ENCODE measurements around the gene RASSF5. TPM values are rescaled to one million over a fixed set of nuclear protein-coding genes. Genes with fewer than 3 reads are reported as not detected.
A peak's percentile ranks its signal among the peaks of the same experiment; 100 is the strongest.

RASSF5 gene
- total and polyA plus RNA-seq, 12 donors = 0.90 to 26.0 (median 6.4) TPM

- 86 to 89% methylated on average over 3 of the region's 3 CpGs for WGBS, 2 donors
- Histone ChIP-seq H3K4me3 (no peak overlapping the region), H3K27me3 (no peaks in the 10 kb centered on the region), H3K36me3 (no peaks in the 10 kb centered on the region), H3K27ac (peak overlapping the region in 2 of 10 donors; percentile 79 to 100), H3K9me3 (no peaks in the 10 kb centered on the region), H3K4me1 (peaks cover 4 to 55% (median 39%) of the 10 kb centered on the region in 9 donors)
- intact Hi-C loops (cut with DNase I) = no loop called here
- TF ChIP-seq CTCF (IDR thresholded peaks at IDR 0.05) = no peak
- no peak for ATAC-seq
- no peak for DNase-seq
Measured at GRCh38 chr1:206554211-206554610, 46.9 kb downstream of the RASSF5 start.

- no peak overlapping the region for H3K4me3 ChIP-seq
- no peaks in the 10 kb centered on the region for H3K9me3 ChIP-seq
- H3K27ac ChIP-seq = peak overlapping the region in 8 of 10 donors; percentile 26 to 100 (median 66)
- H3K4me1 ChIP-seq = peaks cover 9 to 62% (median 45%) of the 10 kb centered on the region in 9 donors
- intact Hi-C loops (cut with DNase I) = no loop called here
- ATAC-seq (no peak), DNase-seq (no peak)
- no peak for TF ChIP-seq CTCF (IDR thresholded peaks at IDR 0.05)
- H3K36me3 ChIP-seq = no peaks in the 10 kb centered on the region
- 61 to 76% methylated on average over 1 of the region's 1 CpG for WGBS, 2 donors
- H3K27me3 ChIP-seq = no peaks in the 10 kb centered on the region
Measured at GRCh38 chr1:206554701-206555472, 47.6 kb downstream of the RASSF5 start.

- peak overlapping the region in 9 of 10 donors; percentile 26 to 100 (median 65) for H3K27ac ChIP-seq
- H3K9me3 ChIP-seq = no peaks in the 10 kb centered on the region
- H3K27me3 ChIP-seq = no peaks in the 10 kb centered on the region
- peak; percentile 39 to 72 (median 54) for ATAC-seq
- H3K4me1 ChIP-seq = peaks cover 12 to 68% (median 51%) of the 10 kb centered on the region in 9 donors
- peak; percentile 32 to 50 for DNase-seq
- H3K36me3 ChIP-seq = peaks cover 0 to 2% (median 0%) of the 10 kb centered on the region in 9 donors
- WGBS, 2 donors = 38 to 40% methylated on average over 10 of the region's 10 CpGs
- no peak for TF ChIP-seq CTCF (IDR thresholded peaks at IDR 0.05)
- intact Hi-C loops (cut with DNase I) = no loop called here
- H3K4me3 ChIP-seq = no peak overlapping the region
Measured at GRCh38 chr1:206555473-206555935, 48.2 kb downstream of the RASSF5 start.

GRCh38 chr1:206556047-206556749 is 48.9 kb downstream of the RASSF5 start:
- Histone ChIP-seq H3K9me3 (no peaks in the 10 kb centered on the region), H3K36me3 (peaks cover 0 to 9% (median 0%) of the 10 kb centered on the region in 9 donors), H3K4me1 (peaks cover 12 to 69% (median 52%) of the 10 kb centered on the region in 9 donors), H3K27me3 (no peaks in the 10 kb centered on the region), H3K4me3 (peak overlapping the region in 4 of 10 donors; percentile 65 to 78 (median 68)), H3K27ac (peak overlapping the region in 9 of 10 donors; percentile 26 to 100 (median 68))
- TF ChIP-seq CTCF (IDR thresholded peaks at IDR 0.05) = no peak
- 75 to 85% methylated on average over 7 of the region's 7 CpGs for WGBS, 2 donors
- ATAC-seq = no peak
- DNase-seq = no peak
- intact Hi-C loops (cut with DNase I) = no loop called here

All from heart right ventricle (tissue), 16 donors.